Neutrophil (primary cell): Measurements from ENCODE around the gene AMZ1.
"Not testable (repeated sequence)": the region's sequence is repeated elsewhere in the genome, so short reads cannot be mapped to it uniquely, and the experiment has no call there.

Experiments used
- H3K27ac ChIP-seq: fragments of 200-600 bp; sonication (generic); 2 replicates; pipeline ENCODE4 v1.5.1; 2016; ENCODE audit warnings: mild to moderate bottlenecking, moderate library complexity
- H3K27me3 ChIP-seq: fragments of 200-600 bp; sonication (generic); 2 replicates; pipeline ENCODE4 v1.6.0; 2016; ENCODE audit warnings: mild to moderate bottlenecking
- H3K36me3 ChIP-seq: fragments of 200-600 bp; sonication (generic); 2 replicates; pipeline ENCODE4 v1.5.1; 2017
- H3K4me1 ChIP-seq, 2 experiments: fragments of 200-600 bp in 1 of 2; sonication (generic) in 1 of 2; 1 replicate in 1 of 2; 2 replicates in 1 of 2; pipeline versions ENCODE4 v1.5.1 to v1.6.1; 2013 to 2016; ENCODE audit warnings: low read depth in 1 of 2, low read length in 1 of 2, mild to moderate bottlenecking in 1 of 2, moderate library complexity in 1 of 2; ENCODE audit not compliant: control insufficient read depth in 1 of 2, insufficient read depth in 1 of 2
- H3K4me3 ChIP-seq, 2 experiments: fragments of 200-600 bp in 1 of 2; sonication (generic) in 1 of 2; 1 replicate in 1 of 2; 2 replicates in 1 of 2; pipeline ENCODE4 v1.5.1; 2013 to 2016; ENCODE audit warnings: low read depth in 1 of 2, low read length in 1 of 2, mild to moderate bottlenecking in 1 of 2, moderate library complexity in 1 of 2
- H3K9me3 ChIP-seq: fragments of 200-600 bp; sonication (generic); 2 replicates; pipeline ENCODE4 v1.5.1; 2016
- CTCF ChIP-seq: fragments of 200-600 bp; sonication (generic); IDR thresholded peaks from 2 replicates; pipeline ENCODE4 v1.5.1; 2016; ENCODE audit warnings: antibody characterized with exemption

Gene AMZ1

DNA sequence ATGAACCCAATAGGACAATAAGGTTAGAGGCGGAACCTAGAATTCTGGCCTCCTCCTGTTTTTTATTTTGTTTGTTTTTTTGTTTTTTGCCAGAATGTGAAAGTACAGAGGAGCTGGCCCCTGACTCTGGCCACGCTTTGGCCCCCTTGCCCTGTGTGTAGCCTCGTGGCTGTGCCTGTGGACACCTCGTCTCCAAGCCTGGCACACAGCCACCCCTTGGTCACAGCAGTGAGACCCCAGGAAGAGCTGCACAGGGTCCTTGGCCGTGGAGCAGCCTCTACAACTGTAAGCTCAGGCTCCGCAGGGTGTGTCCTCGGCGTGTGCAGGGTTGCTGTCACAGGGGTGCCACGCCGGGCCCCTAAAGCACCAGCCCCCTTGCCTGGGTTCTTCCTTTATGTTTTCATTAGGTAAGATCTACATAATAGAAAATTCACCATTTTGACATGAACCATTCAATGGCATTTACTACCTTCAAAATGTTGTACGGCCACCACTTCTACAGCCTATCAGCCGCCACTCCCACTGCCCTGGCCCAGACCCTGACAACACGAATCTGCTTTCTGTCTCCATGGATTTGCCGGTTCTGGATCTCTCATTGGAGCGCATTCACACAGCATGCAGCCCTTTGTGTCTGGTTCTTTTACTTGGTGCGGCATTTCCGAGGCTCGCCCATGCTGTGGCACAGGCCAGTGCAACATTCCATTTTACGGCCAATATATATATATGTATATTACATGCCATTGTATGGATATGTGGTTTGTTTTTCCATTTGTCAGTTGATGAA is 51.0 kb downstream of the AMZ1 start:
- Histone ChIP-seq H3K4me3 (no peak overlapping the region), H3K9me3 (no peaks in the 10 kb centered on the region), H3K4me1 (peaks cover 20 to 26% of the 10 kb centered on the region in 2 experiments), H3K36me3 (no peaks in the 10 kb centered on the region), H3K27ac (no peak overlapping the region), H3K27me3 (peaks cover 4% of the 10 kb centered on the region)
- TF ChIP-seq CTCF, result no peak

GRCh38 chr7:2743523-2744185 is 55.7 kb downstream of the AMZ1 start:
- H3K27ac ChIP-seq, H3K4me1 ChIP-seq, H3K4me3 ChIP-seq, H3K9me3 ChIP-seq, H3K27me3 ChIP-seq, H3K36me3 ChIP-seq: not testable (repeated sequence)

DNA sequence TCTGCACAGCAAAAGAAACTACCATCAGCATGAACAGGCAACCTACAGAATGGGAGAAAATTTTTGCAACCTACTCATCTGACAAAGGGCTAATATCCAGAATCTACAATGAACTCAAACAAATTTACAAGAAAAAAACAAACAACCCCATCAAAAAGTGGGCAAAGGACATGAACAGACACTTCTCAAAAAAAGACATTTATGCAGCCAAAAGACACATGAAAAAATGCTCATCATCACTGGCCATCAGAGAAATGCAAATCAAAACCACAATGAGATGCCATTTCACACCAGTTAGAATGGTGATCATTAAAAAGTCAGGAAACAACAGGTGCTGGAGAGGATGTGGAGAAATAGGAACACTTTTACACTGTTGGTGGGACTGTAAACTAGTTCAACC is 60.7 kb downstream of the AMZ1 start:
- not testable (repeated sequence) for H3K4me1 ChIP-seq, H3K27me3 ChIP-seq, H3K27ac ChIP-seq, H3K36me3 ChIP-seq, H3K4me3 ChIP-seq, H3K9me3 ChIP-seq

DNA sequence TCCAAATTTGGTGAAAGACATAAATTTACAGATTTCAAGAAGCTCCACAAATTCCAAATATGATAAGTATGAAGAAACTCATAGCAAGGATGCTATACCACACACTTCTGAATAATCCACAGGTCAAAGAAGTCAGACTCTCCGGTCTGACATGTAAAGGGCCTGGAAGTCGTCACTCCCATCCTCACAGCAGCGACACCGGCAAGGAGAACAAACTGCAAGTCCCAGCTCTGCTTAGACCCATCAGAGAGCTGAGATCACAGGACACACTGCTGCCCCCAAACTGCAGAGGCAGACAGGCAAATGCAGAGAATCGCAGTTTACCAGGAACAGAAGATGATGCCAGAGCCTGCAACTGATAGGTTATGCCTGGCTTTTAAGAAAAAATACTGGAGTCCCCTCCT is 62.0 kb downstream of the AMZ1 start:
- Histone ChIP-seq H3K36me3 (no peaks in the 10 kb centered on the region), H3K4me3 (no peak overlapping the region), H3K4me1 (no peaks in the 10 kb centered on the region), H3K9me3 (no peaks in the 10 kb centered on the region), H3K27ac (no peak overlapping the region), H3K27me3 (no peaks in the 10 kb centered on the region)
- no peak for TF ChIP-seq CTCF

DNA sequence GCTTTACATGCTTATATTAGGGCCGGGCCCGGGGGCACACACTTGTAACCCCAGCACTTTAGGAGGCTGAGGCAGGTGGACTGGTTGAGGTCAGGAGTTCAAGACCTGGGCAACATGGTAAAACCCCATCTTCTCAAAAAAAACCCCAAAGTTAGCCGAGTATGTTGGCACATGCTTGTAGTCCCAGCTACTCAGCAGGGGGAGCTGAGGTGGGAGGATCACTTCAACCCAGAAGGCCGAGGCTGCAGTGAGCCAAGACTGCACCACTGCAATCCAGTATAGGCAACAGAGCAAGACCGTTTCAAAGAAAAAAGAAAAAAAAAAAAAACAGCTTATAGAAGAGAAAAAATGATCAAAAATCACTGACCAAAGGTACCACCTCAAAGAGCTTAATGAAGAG is 63.1 kb downstream of the AMZ1 start:
- Histone ChIP-seq H3K27ac (no peak overlapping the region), H3K36me3 (no peaks in the 10 kb centered on the region), H3K4me1 (no peaks in the 10 kb centered on the region), H3K4me3 (no peak overlapping the region), H3K27me3 (no peaks in the 10 kb centered on the region), H3K9me3 (no peaks in the 10 kb centered on the region)
- TF ChIP-seq CTCF, result no peak

GRCh38 chr7:2753148-2753547 is 65.1 kb downstream of the AMZ1 start:
- Histone ChIP-seq H3K36me3 (no peaks in the 10 kb centered on the region), H3K4me3 (no peak overlapping the region), H3K27ac (no peak overlapping the region), H3K27me3 (no peaks in the 10 kb centered on the region), H3K4me1 (no peaks in the 10 kb centered on the region), H3K9me3 (no peaks in the 10 kb centered on the region)
- TF ChIP-seq CTCF, result no peak
